A549 (cell line): ENCODE results near the gene NMNAT2. TPM values are rescaled to one million over a fixed set of nuclear protein-coding genes. Genes with fewer than 3 reads are reported as not detected.
A peak's percentile ranks its signal among the peaks of the same experiment; 100 is the strongest.

Experiments used
- ATAC-seq, 2 experiments: fragments of 200-7000 bp in 1 of 2; fragments of >200 bp in 1 of 2; cut with Nextera tagmentation in 1 of 2; cut with Tn5 transposase in 1 of 2; 3 replicates each; pipeline versions ENCODE4 v1.8.0 to v1.9.1; 2018 to 2020; ENCODE audit warnings: mild to moderate bottlenecking in 1 of 2, moderate library complexity in 1 of 2
- CTCF ChIA-PET: fragments of 300-600 bp; sonication (Branson Sonifier 250); formaldehyde crosslinking; extraction: SDS; loops from one replicate; lab custom pipeline; 2021; ENCODE audit warnings: antibody characterized with exemption, inconsistent platforms; lab: Yijun Ruan, JAX
- POLR2A ChIA-PET: fragments of 350-600 bp; formaldehyde crosslinking; extraction: SDS; loops from one replicate; lab custom pipeline; 2021; ENCODE audit warnings: antibody characterized with exemption, inconsistent platforms; lab: Yijun Ruan, JAX
- DNase-seq, 2 experiments: peaks; one replicate each; pipeline versions ENCODE4 v3.0.0 to v3.0.0-alpha.2; 2011 to 2016; ENCODE audit warnings: low read depth in 1 of 2, low spot score in 1 of 2
- FAIRE-seq: peaks from 2 replicates; lab custom pipeline; 2011; peaks lifted over from hg19 to GRCh38; lab: Jason Lieb, UNC
- H3K27ac ChIP-seq, 2 experiments: fragments of >200 bp; sonication (Bioruptor Twin); formaldehyde crosslinking; 3 replicates each; pipeline ENCODE4 v1.5.1; 2016 to 2017
- H3K4me1 ChIP-seq: fragments of >200 bp; sonication (Bioruptor Twin); formaldehyde crosslinking; 3 replicates; pipeline ENCODE4 v1.6.1; 2016
- H3K4me2 ChIP-seq: fragments of >200 bp; sonication (Bioruptor Twin); formaldehyde crosslinking; 3 replicates; pipeline ENCODE4 v1.6.1; 2016
- H3K4me3 ChIP-seq: fragments of >200 bp; sonication (Bioruptor Twin); formaldehyde crosslinking; 3 replicates; pipeline ENCODE4 v1.5.1; 2016
- H3K9me3 ChIP-seq: fragments of >200 bp; sonication (Bioruptor Twin); formaldehyde crosslinking; 3 replicates; pipeline ENCODE4 v1.6.1; 2016
- CBX2 ChIP-seq: fragments of 200-600 bp; sonication (generic); IDR thresholded peaks from 2 replicates; pipeline ENCODE4 v1.6.1; 2016; ENCODE audit warnings: low read depth, mild to moderate bottlenecking, borderline replicate concordance
- CHD4 ChIP-seq: fragments of 200-600 bp; sonication (generic); IDR thresholded peaks from 2 replicates; pipeline ENCODE4 v1.6.1; 2016; ENCODE audit warnings: antibody characterized with exemption, mild to moderate bottlenecking, borderline replicate concordance
- E2F6 ChIP-seq: IDR thresholded peaks from 2 replicates; pipeline ENCODE4 v1.6.1; 2012; ENCODE audit warnings: low read depth, borderline replicate concordance
- EHF ChIP-seq: fragments of 250-450 bp; sonication (Bioruptor Pico); IDR thresholded peaks from 2 replicates; pipeline ENCODE4 v1.5.0; 2020; ENCODE audit warnings: mild to moderate bottlenecking
- ESRRA ChIP-seq: fragments of 150-350 bp; IDR thresholded peaks from 2 replicates; pipeline ENCODE4 v1.6.1; 2014; ENCODE audit warnings: mild to moderate bottlenecking, low read length, borderline replicate concordance
- FOXS1 ChIP-seq: fragments of 250-450 bp; sonication (Bioruptor Pico); IDR thresholded peaks from 2 replicates; pipeline ENCODE4 v1.5.0; 2020; ENCODE audit warnings: mild to moderate bottlenecking, moderate library complexity
- GATA3 ChIP-seq: IDR thresholded peaks from 2 replicates; pipeline ENCODE4 v1.6.1; 2012; ENCODE audit warnings: borderline replicate concordance
- HOXB13 ChIP-seq: fragments of 250-450 bp; sonication (Bioruptor Pico); IDR thresholded peaks from 2 replicates; pipeline ENCODE4 v1.5.0; 2020; ENCODE audit warnings: low read depth, mild to moderate bottlenecking, moderate library complexity
- JUNB ChIP-seq: fragments of >200 bp; sonication (Bioruptor Twin); formaldehyde crosslinking; IDR thresholded peaks from 2 replicates; pipeline ENCODE4 v1.6.1; 2016
- KDM5A ChIP-seq: fragments of 200-600 bp; sonication (generic); IDR thresholded peaks from 2 replicates; pipeline ENCODE4 v1.6.1; 2016; ENCODE audit warnings: antibody characterized with exemption, mild to moderate bottlenecking
- MAFK ChIP-seq: fragments of 450-650 bp; IDR thresholded peaks from 2 replicates; pipeline ENCODE4 v1.6.1; 2014; ENCODE audit not compliant: partially characterized antibody
- MAZ ChIP-seq: fragments of 150-350 bp; IDR thresholded peaks from 2 replicates; pipeline ENCODE4 v1.6.1; 2014; ENCODE audit warnings: antibody characterized with exemption, low read depth, low read length, borderline replicate concordance
- NFE2L2 ChIP-seq: fragments of 150-350 bp; conservative IDR thresholded peaks from 2 replicates; pipeline ENCODE4 v1.6.1; 2014; ENCODE audit warnings: low read length
- NPAS2 ChIP-seq: fragments of 250-450 bp; sonication (Bioruptor Pico); IDR thresholded peaks from 2 replicates; pipeline ENCODE4 v1.8.0; 2022; ENCODE audit warnings: mild to moderate bottlenecking, moderate library complexity, borderline replicate concordance
- POLR2AphosphoS2 ChIP-seq: conservative IDR thresholded peaks from 2 replicates; pipeline ENCODE4 v1.6.1; 2012; ENCODE audit warnings: low read length, improper control_type of control experiment, inconsistent platforms
- RAD21 ChIP-seq, 2 experiments: fragments of >200 bp in 1 of 2; sonication (Bioruptor Twin) in 1 of 2; formaldehyde crosslinking in 1 of 2; IDR thresholded peaks in 1 of 2; conservative IDR thresholded peaks in 1 of 2; 2 replicates in 1 of 2; 3 replicates in 1 of 2; pipeline ENCODE4 v1.6.1; 2012 to 2018; ENCODE audit warnings: inconsistent platforms in 1 of 2
- RNF2 ChIP-seq: fragments of 200-600 bp; sonication (generic); IDR thresholded peaks from 2 replicates; pipeline ENCODE4 v1.6.1; 2016; ENCODE audit warnings: low read depth, mild to moderate bottlenecking, antibody characterized with exemption, moderate library complexity, borderline replicate concordance
- SMC3 ChIP-seq: fragments of >200 bp; sonication (Bioruptor Twin); formaldehyde crosslinking; IDR thresholded peaks from 3 replicates; pipeline ENCODE4 v1.6.1; 2018; ENCODE audit warnings: inconsistent platforms
- SREBF2 ChIP-seq: fragments of 450-650 bp; IDR thresholded peaks from 2 replicates; pipeline ENCODE4 v1.6.1; 2014; ENCODE audit warnings: mild to moderate bottlenecking, moderate library complexity
- TP53 ChIP-seq: fragments of 250-450 bp; sonication (Bioruptor Pico); IDR thresholded peaks from 2 replicates; pipeline ENCODE4 v1.5.0; 2021; ENCODE audit warnings: mild to moderate bottlenecking, moderate library complexity
- ZC3H11A ChIP-seq: fragments of 450-650 bp; IDR thresholded peaks from 2 replicates; pipeline ENCODE4 v1.6.1; 2014; ENCODE audit warnings: antibody characterized with exemption, mild to moderate bottlenecking
- ZSCAN20 ChIP-seq: fragments of 250-450 bp; sonication (Bioruptor Pico); IDR thresholded peaks from 2 replicates; pipeline ENCODE4 v1.8.0; 2022; ENCODE audit warnings: mild to moderate bottlenecking, moderate library complexity
- WGBS: methylation state at CpG from one replicate; pipeline ENCODE4 v1.1.6; 2017; ENCODE audit errors: missing lambda C conversion rate; 5-methylcytosine and 5-hydroxymethylcytosine counted together
- polyA plus RNA-seq, 4 experiments: library from polyadenylated mRNA; depleted of rRNA in 3 of 4; stranded (reverse); fragments of >200 nt; fragmentation: RNase III in 1 of 4; extraction: RNeasy Plus Mini Kit Qiagen cat#74134 plus additional on column Dnase treatment in 1 of 4; gene quantifications; 2 replicates in 3 of 4; 3 replicates in 1 of 4; pipeline ENCODE4 v1.2.3, GENCODE V29; 2011 to 2017
- TF ChIP-seq, protein P1 (sequence below): fragments of 200-600 bp; sonication (generic); IDR thresholded peaks from 2 replicates; pipeline ENCODE4 v1.6.1; 2016; ENCODE audit warnings: antibody characterized with exemption, mild to moderate bottlenecking, moderate library complexity
- TF ChIP-seq, protein P2 (sequence below): fragments of 250-450 bp; sonication (Bioruptor Pico); IDR thresholded peaks from 2 replicates; pipeline ENCODE4 v1.5.0; 2021; ENCODE audit warnings: mild to moderate bottlenecking, moderate library complexity, borderline replicate concordance
- TF ChIP-seq, protein P3 (sequence below): fragments of 250-450 bp; sonication (Bioruptor Pico); IDR thresholded peaks from 2 replicates; pipeline ENCODE4 v1.5.0; 2020; ENCODE audit warnings: low read depth, mild to moderate bottlenecking, moderate library complexity

The NMNAT2 gene
- polyA plus RNA-seq, 2 of the 4 experiments (the other 2 are of a cell fraction): 0.16 to 0.63 TPM

DNA sequence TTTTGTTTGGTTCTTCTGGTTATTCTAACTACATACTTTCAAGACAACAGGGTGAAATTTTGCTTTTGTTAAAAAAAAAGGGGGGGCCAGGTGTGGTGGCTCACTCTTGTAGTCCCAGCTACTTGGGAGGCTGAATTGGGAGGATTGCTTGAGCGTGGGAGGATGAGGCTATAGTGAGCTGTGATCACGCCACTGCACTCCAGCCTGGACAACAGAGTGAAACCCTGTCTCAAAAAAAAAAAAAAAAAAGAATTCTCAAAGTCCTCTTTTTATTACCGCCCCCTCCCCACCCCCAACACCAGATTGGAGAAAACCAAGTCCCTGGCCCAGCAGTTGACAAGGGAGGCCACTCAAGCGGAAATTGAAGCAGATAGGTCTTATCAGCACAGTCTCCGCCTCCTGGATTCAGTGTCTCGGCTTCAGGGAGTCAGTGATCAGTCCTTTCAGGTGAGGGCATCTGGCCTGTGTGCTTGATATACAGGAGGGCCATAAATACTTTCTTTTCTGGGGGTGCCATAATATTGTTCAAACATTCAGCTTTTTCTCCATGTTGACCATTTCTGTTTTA is 181.9 kb downstream of the NMNAT2 start:
- DNase-seq: no peak
- no peak for FAIRE-seq
- Histone ChIP-seq H3K27ac (no peak overlapping the region), H3K4me2 (no peak overlapping the region), H3K4me3 (no peak overlapping the region), H3K9me3 (no peaks in the 10 kb centered on the region), H3K4me1 (peaks cover 11% of the 10 kb centered on the region)
- ChIA-PET CTCF (interaction anchor here (0.9 to 2.9 kb wide), 6 partner anchors 8 to 276 kb away, joined by 3 to 18 read pairs (median 10); no protein-coding TSS in a partner anchor), POLR2A (no interaction called here)
- no peak for TF ChIP-seq SREBF2
- TF ChIP-seq EHF: no peak
- no peak for TF ChIP-seq KDM5A
- TF ChIP-seq NFE2L2: no peak
- TF ChIP-seq, protein P1, sequence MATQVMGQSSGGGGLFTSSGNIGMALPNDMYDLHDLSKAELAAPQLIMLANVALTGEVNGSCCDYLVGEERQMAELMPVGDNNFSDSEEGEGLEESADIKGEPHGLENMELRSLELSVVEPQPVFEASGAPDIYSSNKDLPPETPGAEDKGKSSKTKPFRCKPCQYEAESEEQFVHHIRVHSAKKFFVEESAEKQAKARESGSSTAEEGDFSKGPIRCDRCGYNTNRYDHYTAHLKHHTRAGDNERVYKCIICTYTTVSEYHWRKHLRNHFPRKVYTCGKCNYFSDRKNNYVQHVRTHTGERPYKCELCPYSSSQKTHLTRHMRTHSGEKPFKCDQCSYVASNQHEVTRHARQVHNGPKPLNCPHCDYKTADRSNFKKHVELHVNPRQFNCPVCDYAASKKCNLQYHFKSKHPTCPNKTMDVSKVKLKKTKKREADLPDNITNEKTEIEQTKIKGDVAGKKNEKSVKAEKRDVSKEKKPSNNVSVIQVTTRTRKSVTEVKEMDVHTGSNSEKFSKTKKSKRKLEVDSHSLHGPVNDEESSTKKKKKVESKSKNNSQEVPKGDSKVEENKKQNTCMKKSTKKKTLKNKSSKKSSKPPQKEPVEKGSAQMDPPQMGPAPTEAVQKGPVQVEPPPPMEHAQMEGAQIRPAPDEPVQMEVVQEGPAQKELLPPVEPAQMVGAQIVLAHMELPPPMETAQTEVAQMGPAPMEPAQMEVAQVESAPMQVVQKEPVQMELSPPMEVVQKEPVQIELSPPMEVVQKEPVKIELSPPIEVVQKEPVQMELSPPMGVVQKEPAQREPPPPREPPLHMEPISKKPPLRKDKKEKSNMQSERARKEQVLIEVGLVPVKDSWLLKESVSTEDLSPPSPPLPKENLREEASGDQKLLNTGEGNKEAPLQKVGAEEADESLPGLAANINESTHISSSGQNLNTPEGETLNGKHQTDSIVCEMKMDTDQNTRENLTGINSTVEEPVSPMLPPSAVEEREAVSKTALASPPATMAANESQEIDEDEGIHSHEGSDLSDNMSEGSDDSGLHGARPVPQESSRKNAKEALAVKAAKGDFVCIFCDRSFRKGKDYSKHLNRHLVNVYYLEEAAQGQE: no peak
- TF ChIP-seq RNF2: no peak
- no peak for TF ChIP-seq MAFK
- no peak for TF ChIP-seq CHD4
- no peak for TF ChIP-seq FOXS1 (CRISPR knock-in tag)
- no peak for TF ChIP-seq TP53 (CRISPR knock-in tag)
- TF ChIP-seq MAZ: no peak
- no peak for TF ChIP-seq GATA3
- TF ChIP-seq HOXB13 (CRISPR knock-in tag): no peak
- no peak for TF ChIP-seq ZC3H11A
- no peak for TF ChIP-seq ZSCAN20 (CRISPR knock-in tag)
- TF ChIP-seq NPAS2 (CRISPR knock-in tag): no peak
- WGBS: 82% methylated on average over 6 of the region's 6 CpGs
- ATAC-seq: no peak

- peaks cover 18% of the 10 kb centered on the region for H3K4me1 ChIP-seq
- ChIA-PET POLR2A (interaction anchor here (0.9 to 1.3 kb wide), 2 partner anchors 55 to 273 kb away, joined by 4 to 8 read pairs; no protein-coding TSS in a partner anchor), CTCF (interaction anchor here (0.8 to 2.9 kb wide), 45 partner anchors 10 to 281 kb away, joined by 3 to 20 read pairs (median 5); partner anchors contain the start of gene LAMC2)
- DNase-seq (no peak), FAIRE-seq (no peak), ATAC-seq (no peak)
- H3K27ac ChIP-seq: peak overlapping the region in 1 of 2 experiments; percentile 77; a peak in 1 of 6 replicates
- no peak overlapping the region for H3K4me3 ChIP-seq
- WGBS: 88% methylated on average over 14 of the region's 14 CpGs
- no peaks in the 10 kb centered on the region for H3K9me3 ChIP-seq
- 0 out of 3 replicates have a peak overlapping the region, but pooled peaks have one; percentile 72 for H3K4me2 ChIP-seq
- TF ChIP-seq NFE2L2 (no peak), POLR2AphosphoS2 (no peak), CBX2 (no peak), ESRRA (no peak), TP53 (CRISPR knock-in tag) (no peak), JUNB (no peak), SREBF2 (no peak), MAFK (no peak), RAD21 (conservative IDR thresholded peaks at IDR 0.05 in 1 of 2, IDR thresholded peaks at IDR 0.05 in 1 of 2) (no peak), HOXB13 (CRISPR knock-in tag) (no peak), SMC3 (no peak), E2F6 (no peak)
- TF ChIP-seq, protein P2, sequence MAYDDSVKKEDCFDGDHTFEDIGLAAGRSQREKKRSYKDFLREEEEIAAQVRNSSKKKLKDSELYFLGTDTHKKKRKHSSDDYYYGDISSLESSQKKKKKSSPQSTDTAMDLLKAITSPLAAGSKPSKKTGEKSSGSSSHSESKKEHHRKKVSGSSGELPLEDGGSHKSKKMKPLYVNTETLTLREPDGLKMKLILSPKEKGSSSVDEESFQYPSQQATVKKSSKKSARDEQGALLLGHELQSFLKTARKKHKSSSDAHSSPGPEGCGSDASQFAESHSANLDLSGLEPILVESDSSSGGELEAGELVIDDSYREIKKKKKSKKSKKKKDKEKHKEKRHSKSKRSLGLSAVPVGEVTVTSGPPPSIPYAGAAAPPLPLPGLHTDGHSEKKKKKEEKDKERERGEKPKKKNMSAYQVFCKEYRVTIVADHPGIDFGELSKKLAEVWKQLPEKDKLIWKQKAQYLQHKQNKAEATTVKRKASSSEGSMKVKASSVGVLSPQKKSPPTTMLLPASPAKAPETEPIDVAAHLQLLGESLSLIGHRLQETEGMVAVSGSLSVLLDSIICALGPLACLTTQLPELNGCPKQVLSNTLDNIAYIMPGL: no peak
- TF ChIP-seq, protein P3, sequence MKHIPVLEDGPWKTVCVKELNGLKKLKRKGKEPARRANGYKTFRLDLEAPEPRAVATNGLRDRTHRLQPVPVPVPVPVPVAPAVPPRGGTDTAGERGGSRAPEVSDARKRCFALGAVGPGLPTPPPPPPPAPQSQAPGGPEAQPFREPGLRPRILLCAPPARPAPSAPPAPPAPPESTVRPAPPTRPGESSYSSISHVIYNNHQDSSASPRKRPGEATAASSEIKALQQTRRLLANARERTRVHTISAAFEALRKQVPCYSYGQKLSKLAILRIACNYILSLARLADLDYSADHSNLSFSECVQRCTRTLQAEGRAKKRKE (CRISPR knock-in tag): no peak
- TF ChIP-seq, protein P1: no peak
Observed at GRCh38 chr1:183235503-183235902, 182.7 kb downstream of the NMNAT2 start.
